Activated naive CD4-positive, alpha-beta T cell treated with anti-CD3 and anti-CD28 coated beads, Interleukin-2, amount 50 U/mL, for 16 hours (primary cell): ENCODE results near the gene HUS1.

Source experiments
- DNase-seq: peaks from one replicate; pipeline ENCODE4 v3.0.0-alpha.2; 2020

Gene HUS1

DNA sequence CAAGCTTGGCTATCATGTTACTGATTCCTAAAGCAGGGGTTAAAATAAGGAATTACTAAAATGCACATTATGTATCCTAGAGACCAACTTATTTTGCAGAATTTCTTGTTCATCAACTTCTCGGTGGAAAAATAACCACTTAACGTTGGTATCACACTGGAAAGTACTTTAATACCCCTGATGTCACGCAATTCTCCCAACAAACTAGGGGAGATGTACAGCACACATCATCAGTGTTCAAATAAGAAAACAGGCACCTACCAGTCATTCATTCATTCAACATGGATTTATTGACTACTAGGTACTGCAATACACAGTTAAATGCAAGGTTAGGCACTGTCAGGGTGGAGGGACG, 648 bp downstream of the HUS1 start:
- DNase-seq: no peak

DNA sequence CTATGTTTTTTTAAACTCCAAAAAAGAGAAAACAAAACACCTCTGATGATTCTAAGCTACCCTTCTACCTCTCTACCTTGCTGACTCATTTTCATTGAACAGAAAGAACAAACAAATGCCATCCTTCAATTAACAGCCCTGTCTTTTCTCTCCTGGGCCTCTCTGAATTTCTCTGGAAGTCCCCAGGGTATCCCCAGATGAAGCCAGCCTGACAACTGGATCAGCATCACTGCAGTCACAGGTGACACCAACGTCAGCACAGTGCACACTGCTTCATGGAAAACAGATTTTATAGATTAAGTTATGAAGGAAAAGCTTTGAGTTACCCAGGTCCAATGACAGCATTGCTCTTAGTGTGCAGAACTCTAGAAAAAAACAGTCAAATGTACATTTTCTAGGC, 5.7 kb downstream of the HUS1 start:
- DNase-seq: no peak

DNA sequence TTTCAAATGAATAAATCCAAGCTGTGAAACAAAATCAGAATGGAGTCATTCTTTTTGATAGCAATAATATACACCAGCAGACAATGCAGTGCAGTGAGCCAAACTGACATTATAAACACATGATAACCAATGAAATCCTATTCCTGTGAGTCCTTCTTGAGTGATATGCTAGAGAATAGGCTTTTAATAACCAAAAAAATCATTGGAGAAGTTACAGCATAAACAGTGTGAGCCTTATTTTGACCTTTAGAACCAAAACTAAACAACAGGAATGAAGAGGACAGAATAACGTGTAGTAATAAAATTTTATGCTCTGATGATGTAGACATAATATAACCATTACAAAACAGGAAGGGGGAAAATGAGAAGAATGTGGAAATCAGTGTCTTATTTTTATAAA, 8.7 kb downstream of the HUS1 start:
- no peak for DNase-seq

DNA sequence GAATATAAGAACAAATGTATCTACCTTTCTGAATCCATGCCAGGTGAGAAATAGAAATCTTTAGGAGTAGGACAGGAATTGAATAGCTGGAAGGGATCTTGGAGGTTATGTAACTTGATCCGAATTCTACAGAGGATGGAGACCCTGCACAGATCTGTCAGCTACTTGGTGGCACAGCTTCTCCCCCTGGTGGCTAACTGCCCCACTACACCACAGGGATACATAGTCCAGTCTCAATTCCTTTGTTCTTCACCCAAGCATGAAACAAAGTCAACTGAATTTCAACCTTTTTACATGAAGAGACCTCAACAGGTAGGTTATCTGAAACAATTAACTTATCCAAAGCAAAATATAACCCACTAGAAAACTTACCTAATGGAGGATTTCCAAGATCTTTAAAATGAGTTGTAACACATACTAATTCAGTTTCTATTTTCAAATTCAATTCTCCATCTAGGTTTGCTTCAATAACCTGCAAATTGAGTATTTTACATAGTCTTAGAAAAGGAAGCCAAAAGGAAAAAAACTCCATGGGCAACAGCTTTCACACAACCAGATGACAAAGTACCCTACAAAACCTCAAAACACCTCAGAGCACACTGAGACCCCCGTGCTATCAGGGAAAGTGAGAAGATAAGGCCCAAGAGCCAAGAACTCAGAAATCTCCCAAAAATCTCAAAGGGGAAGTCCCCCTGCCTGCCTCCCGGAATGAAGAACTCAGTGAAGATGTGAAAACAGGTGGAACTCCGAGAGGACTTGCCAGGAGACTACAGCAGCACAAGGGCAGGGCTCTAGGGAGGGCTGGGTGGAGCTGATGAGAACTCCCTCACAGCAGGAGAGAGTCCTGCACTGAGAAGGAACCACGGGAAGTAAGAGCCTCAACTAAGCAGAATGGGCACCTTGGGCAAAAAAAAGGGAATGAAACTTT, 10.3 kb downstream of the HUS1 start:
- peak; percentile 64 for DNase-seq

DNA sequence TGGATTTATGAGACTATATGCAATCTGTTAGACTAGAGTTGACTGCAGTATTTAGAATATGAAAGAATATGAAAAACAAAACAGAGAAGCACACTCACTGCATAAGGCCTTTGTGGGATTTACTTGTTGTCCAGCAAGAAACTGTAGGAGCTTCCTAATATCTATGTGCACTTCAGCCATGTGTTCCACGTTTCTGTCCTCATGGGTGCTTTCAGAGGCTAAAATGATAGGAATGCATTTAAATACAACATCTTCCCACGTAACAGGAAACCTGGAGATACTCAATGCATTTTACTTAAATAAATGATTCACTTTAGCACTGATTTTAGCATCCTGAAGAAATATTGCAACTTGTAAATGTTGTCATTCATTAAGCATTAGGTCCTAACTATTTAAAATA, 11.7 kb downstream of the HUS1 start:
- DNase-seq: no peak

DNA sequence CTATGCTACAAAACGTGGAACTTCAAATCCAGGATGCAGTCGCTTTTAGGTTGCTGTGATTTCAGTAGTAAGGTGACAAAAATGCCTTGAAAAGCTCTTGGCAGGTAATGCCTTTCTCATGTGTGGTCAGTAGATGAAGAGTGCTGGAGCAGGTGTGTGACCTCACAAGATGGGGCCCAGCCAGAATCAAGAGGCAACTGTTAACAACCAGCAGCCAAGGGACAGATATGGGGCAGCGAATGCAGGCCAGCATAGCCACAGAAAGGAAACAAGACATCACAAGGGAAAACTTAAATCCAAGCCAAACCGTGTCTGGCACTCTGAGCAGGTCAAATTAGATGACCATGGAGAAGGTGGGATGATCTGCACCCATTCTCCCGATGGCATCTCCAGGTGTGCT, 12.3 kb downstream of the HUS1 start:
- no peak for DNase-seq

DNA sequence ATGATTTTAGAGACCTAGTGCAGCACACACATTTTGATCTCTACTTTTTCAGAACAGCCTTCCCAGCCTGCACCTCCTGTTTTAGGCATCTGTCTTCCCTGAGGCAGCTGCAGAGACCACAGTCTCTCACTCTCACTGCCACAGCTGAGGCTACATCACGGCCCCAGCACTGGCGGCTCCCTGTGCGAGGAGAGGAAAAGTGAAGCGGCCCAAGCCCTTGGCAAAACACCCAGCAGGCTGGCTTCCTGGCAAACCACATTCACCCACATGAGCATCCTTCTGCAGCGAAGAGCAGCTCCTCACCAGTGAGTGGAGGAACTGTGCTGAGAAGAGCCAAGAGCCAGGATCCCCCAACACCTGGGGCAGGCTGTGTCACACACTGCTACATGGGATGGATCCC, 14.0 kb downstream of the HUS1 start:
- DNase-seq: no peak

DNA sequence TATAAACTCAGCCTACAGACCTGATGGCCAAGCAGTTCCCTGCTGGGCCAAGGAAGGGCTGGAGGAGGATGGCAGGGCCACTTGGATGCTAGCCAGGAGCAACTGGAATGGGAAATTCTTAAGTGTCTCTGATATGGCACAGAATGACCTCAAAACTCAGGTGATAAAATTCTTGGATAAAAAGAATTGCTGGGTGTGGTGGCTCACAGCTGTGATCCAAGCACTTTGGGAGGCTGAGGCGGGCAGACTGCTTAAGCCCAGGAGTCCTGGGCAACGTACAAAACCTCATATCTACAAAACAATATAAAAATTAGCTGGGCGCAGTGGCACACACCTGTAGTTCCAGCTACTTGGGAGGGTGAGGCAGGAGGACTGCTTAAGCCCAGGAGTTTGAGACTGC, 17.2 kb downstream of the HUS1 start:
- DNase-seq: no peak

DNA sequence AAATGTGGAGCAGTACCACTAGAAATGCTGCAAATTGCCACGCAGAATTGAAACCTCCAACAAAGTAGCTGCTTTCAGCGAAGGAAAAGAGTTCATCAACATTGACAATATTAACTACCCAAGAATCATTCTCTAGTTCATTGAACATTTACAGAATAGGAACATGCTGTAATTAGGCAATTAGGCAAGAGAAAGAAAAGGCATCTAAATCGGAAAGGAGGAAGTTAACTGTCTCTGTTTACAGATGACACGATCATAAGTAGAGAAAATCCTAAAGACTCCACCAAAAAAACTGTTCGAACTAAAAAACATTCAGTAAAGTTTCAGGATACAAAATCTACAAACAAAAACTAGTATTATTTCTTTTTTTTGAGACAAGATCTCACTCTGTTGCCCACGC, 22.3 kb downstream of the HUS1 start:
- DNase-seq: no peak

DNA sequence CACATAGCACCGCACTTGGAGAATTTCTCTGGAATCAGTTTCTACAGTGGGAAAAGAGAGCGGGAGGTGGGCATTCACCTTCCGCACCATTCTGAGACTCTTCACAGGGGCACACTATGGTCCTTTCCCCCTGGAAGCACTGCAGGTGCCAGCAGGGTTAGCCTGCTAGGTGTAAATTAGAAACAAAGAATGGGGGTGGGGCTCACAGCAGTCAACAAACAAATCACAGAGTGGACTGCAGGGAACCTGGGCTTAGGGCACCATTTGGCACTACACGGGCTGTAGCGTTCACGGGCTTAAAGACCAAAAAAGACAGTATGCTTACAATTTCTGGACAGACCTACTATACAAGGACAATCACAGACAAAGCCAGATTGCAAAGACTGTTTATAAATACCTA, 23.2 kb downstream of the HUS1 start:
- DNase-seq: no peak

DNA sequence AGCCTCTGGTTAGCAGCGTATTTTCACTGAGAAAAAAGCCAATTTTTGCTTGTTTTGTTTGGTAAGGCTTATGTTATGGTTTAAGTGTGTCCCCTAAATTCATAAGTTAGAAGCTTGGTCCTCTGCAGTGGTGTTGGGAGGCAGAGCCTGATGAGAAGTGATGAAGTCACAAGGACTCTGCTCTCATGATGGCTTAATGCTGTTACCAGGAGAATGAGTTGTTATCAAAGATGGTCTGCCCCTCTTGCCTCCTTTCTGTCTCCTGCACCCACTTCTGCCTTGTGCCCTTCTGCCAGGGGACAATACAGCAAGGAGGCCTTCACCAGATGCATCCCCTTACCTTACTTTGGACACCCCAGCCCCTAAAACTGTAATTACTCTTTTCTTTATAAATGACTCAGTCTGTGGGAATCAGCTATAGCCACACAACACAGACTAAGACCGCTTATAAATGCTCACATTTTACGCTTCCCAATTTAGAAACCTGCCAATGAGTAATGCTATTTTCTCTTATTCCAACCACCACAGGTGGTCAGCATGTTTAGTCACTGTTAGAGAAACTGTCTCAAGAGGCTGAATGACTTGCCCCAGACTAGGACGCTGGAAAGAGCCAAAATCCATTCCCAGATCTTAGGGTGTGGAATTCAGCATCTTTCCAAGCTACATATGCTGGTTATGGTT, 25.0 kb downstream of the HUS1 start:
- DNase-seq: no peak

DNA sequence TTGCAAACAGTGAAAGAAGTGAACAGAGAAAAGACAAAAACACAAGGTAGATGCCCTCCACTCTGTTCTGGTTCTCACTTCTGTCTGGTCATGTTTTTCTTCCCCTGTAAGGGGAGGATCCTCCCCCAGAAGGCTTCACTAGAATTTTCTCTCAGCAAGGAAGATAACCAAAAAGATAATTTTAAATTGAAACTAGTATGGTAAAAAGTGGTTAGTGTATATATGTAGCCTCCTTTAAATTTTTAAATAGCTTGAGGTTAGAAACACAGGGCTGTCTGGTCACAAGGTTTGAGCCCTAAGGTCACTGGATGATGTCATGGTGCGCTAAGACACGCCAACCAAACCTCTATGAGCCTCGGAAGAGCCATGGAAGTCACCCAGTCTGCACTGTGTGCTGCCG, 25.6 kb downstream of the HUS1 start:
- DNase-seq: no peak

DNA sequence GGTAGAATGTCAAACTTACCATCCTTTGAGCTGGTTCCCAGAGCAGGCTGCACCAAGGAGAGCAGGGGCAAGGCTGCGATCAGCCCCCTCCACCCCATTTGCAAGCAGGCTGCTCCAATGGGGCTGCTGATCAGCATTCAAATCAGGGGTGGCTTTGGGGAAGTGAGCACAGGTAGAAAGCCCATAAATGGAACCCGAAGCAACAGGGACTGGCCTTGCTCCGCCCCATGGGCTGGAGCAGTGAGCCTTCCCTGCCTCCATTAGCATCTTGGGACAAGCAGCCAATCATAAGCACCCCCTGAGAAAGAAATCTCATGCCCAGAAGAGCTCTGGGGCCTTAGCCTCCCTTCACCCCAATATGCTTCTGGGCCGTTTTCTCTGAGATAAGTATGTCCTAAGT, 27.2 kb downstream of the HUS1 start:
- no peak for DNase-seq

DNA sequence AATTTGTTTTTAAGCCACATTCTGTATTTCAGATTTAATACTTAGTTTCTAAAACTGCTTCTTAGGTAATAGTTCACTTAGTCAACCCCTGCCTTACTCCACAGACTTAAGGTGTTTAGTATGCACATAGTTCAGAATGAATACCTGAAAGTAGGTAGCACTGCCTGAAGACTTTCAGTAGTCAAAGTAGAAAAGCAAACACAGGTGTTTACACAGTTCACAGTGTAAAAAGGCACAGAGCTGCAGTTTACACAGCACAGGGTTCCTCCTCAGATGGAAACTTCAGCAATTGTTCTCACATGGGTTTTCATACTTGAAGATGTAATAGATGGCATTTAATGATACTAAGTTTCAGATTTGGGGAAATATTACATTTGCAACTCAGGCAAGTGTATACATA, 28.0 kb downstream of the HUS1 start:
- no peak for DNase-seq

DNA sequence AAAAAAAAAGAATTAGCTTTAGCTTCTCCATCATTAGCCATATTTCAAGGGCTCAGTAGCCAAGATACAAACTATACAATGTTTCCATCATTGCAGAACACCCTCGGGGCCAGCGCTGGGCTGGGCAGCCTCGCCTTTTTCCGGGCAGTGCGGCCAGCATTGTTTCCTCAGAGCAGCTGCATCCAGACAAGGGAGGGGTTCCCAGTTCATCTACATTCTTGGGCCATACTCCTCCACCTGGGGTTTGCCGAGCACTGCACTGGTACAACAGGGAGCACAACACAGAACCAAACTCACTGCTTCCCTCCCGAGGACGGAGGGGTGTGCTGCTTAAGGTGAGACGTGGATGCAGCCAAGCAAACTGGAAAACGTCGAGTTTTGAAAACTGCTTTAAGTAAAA, 28.7 kb downstream of the HUS1 start:
- DNase-seq: no peak

DNA sequence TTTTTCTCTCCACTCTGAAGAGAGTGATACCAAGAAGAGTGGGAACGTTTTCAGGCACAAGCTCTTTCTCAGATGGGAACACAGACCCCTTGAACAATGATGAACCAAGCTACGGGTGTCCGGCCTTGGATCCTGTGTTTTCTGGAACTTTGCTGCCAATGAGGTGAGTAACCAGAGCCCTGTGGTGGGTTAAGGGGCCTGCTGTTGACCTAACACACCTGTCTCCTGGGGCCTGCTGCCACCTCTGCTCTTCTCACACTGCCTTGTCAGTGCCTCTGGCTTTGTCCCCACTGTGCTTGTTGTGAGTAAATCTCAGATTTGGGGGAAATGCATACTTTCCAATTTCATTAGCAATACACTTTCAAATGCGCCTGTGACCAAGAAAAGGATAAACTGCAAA, 29.7 kb downstream of the HUS1 start:
- no peak for DNase-seq

DNA sequence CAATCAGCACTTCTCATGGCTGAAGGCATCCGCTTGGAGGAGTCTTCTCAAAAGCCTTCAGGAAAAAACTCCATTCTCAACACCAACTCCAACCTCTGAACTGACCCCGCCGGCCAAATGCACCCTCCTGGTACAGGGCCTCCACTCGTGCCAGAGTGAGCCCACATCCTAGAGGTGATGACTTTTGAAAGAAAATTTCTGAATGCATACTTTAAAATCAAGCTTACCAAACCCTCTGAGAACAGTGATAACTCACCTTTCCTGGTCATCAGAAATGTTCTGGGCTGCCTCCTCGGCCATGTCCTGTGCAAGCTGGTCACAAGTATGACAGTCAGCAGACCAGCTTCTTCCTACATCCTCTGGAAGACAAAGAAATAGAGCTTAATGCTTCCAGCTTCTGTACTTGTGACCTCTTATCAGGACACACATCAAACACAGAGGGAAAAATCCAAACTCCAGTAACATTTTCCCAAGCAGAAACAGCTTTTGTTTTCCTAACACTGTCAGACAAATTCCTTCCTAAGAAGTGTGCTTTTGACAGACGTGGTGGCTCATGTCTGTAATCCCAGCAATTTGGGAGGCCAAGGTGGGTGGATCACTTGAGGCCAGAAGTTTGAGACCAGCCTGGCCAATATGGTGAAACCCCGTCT, 31.1 kb downstream of the HUS1 start, which contains the start of gene PKD1L1:
Gene PKD1L1 (minus strand): TSS at position 326 of the 650 bp plus-strand sequence. CDS start 26 bp downstream, at position 300.
- no peak for DNase-seq

DNA sequence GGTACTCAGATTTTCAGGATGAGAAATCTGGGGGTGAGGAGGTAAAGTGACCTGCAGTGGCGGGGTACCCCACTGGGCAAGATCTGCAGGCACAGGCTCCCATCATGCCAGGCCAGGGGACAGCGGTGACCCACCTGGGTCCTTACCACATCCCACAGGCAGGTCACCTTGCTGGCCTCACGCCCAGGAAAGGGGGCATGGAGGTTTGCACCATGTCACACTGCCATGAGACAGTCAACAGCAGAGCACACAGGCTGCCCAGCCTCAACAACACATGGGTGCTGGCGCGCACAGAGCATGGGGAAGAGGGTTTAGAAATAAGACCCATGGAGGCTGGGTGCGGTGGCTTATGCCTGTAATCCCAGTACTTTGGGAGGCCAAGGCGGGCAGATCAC, 32.1 kb downstream of the HUS1 start:
- no peak for DNase-seq

DNA sequence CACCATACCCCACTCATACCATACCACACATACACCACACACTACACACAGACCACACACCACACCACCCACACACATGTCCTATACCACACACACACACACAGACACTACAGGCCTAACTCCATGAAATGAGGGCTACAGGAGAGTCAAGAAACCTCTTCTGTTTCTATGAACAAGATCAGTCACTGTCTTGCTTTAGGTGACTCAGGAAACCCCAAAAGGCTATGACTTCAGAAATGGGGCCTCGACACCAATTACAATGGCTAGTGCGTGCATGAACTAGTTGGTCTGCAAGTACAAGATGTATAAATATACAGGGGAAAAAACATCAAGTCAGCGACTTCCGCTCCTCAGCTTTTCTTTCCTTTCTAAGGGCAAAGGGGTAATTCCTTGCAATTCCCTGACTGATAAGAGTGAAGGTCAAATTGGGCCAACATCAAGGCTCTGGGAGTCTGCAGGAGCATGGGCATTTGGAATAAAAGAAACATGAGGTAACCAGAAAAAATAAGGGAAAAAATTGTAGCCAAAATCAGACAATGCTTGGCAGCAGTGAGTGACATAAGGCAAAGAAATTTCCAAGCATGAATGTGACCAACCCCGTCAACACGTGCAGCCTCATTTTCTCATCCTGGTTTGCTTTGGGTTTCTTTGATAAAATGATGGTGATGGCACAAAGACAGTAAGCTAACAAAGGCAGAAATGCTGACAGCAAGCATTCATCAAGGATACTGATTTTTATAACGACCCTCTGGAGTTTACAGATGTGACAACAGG, 32.6 kb downstream of the HUS1 start:
- no peak for DNase-seq

DNA sequence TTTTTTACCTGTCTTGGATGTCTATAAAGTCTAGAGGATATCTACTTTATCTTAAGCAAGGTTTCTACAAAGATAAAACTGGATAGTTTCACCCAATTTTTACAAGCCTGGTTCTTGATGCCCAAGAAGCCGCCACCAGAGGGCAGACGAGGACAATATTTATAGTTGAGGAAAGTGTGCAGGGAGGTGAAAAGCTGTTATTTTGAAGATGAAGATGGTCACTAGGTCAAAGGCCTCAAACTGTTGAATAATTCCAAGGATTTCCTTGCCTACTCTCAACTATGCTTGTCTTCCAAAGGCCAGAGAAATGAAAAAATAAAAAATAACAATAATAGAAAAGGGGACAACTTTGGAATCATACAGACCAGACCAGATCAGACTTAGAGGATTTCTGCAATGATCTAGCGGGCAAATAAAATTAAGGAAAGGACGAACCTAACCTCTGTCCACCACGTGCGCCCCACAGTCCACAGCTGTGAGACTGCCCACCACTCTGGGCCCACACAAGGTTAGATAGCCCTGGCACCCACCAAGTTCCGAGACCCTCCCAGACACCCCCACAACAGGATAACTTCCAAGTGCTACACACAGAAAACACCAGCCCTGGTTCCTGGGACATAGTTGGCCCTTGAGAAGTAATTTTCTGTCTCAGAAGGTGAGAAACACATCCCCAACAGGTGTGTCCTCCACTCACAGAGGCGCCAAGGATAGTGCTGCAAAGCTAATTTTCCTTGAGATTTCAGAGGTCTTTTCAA, 34.0 kb downstream of the HUS1 start:
- DNase-seq: peak; percentile 73

DNA sequence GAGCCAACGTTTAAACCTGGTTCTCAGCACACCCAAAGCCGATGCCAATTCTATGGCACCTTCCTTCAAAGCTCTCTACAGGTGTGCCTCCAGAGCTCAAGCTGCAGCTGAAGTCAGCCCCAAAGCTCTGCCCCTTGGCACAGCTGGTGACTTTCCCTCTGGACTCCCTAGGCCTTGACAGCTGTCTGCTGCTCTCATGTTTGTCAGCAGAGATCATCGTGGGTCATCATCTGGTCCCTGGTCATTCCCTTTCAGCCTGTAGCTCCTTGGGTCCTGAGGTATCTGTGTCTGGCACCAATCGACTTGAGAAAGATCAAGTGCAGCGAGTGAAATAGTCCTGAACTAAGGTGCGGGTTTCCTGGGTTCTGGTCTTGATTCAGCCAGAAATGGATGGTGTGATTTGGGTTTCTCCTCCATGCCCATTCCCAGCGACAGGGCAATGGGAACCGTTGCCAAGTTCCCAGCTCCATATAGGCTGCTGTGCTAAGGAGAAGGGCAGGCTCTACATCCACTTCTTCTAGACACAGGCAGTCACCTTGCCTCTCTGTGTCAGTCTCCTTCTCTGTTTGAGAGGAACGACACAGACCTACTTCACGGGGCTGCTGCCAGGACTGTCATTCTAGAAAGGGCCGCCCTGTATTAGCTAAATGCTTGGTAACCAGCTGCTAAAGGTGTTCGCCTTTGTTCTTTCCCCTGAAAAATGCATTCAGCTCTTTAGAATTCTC, 34.7 kb downstream of the HUS1 start:
- DNase-seq: no peak
